NCI-H1930 (cell line): Measurements from ENCODE around the gene COL24A1.
"Not testable (repeated sequence)": the region's sequence is repeated elsewhere in the genome, so short reads cannot be mapped to it uniquely, and the experiment has no call there.

Experiments used
- DNase-seq, 2 experiments: peaks; one replicate each; lab custom pipeline; 2025; lab: John Stamatoyannopoulos, UW

COL24A1 gene

GRCh38 chr1:85991261-85991660 lies 165.3 kb downstream of the COL24A1 start:
- no peak for DNase-seq

- DNase-seq, result no peak
These were observed 171.9 kb downstream of the COL24A1 start for GRCh38 chr1:85984636-85985035.

- DNase-seq, result no peak
These were observed 173.3 kb downstream of the COL24A1 start for GRCh38 chr1:85983316-85983715.

- DNase-seq, result no peak
These were observed 179.9 kb downstream of the COL24A1 start for GRCh38 chr1:85976516-85977205.

GRCh38 chr1:85975912-85976371 lies 180.6 kb downstream of the COL24A1 start:
- no peak for DNase-seq

GRCh38 chr1:85962457-85962856 lies 194.1 kb downstream of the COL24A1 start:
- DNase-seq, result no peak

- DNase-seq, result no peak
These were observed 198.8 kb downstream of the COL24A1 start for GRCh38 chr1:85957760-85958159.

- DNase-seq, result not testable (repeated sequence)
These were observed 201.4 kb downstream of the COL24A1 start for GRCh38 chr1:85955218-85955617.

- peak in 1 of 2 experiments; percentile 45 for DNase-seq
These were observed 204.1 kb downstream of the COL24A1 start for GRCh38 chr1:85952460-85952859.

- no peak for DNase-seq
These were observed 209.4 kb downstream of the COL24A1 start for GRCh38 chr1:85947186-85947585.

- DNase-seq, result no peak
These were observed 212.6 kb downstream of the COL24A1 start for GRCh38 chr1:85943945-85944344.

- no peak for DNase-seq
These were observed 213.0 kb downstream of the COL24A1 start for GRCh38 chr1:85943526-85943925.

GRCh38 chr1:85940656-85941306 lies 215.8 kb downstream of the COL24A1 start:
- no peak for DNase-seq

- no peak for DNase-seq
These were observed 217.7 kb downstream of the COL24A1 start for GRCh38 chr1:85938829-85939228.

- DNase-seq, result no peak
These were observed 220.1 kb downstream of the COL24A1 start for GRCh38 chr1:85936470-85936869.

GRCh38 chr1:85936057-85936456 lies 220.5 kb downstream of the COL24A1 start:
- DNase-seq, result no peak

GRCh38 chr1:85935234-85935633 lies 221.3 kb downstream of the COL24A1 start:
- no peak for DNase-seq

GRCh38 chr1:85934516-85934915 lies 222.1 kb downstream of the COL24A1 start:
- no peak for DNase-seq

GRCh38 chr1:85933961-85934360 lies 222.6 kb downstream of the COL24A1 start:
- no peak for DNase-seq

GRCh38 chr1:85911742-85912141 lies 244.8 kb downstream of the COL24A1 start:
- no peak for DNase-seq

- no peak for DNase-seq
These were observed 255.7 kb downstream of the COL24A1 start for GRCh38 chr1:85900921-85901320.

GRCh38 chr1:85898861-85899260 lies 257.7 kb downstream of the COL24A1 start:
- DNase-seq, result no peak

- DNase-seq, result no peak
These were observed 261.9 kb downstream of the COL24A1 start for GRCh38 chr1:85894651-85895050.

GRCh38 chr1:85892366-85892765 lies 264.2 kb downstream of the COL24A1 start:
- no peak for DNase-seq
